ENCODE results near the gene TNMD.

TNMD gene

DNA sequence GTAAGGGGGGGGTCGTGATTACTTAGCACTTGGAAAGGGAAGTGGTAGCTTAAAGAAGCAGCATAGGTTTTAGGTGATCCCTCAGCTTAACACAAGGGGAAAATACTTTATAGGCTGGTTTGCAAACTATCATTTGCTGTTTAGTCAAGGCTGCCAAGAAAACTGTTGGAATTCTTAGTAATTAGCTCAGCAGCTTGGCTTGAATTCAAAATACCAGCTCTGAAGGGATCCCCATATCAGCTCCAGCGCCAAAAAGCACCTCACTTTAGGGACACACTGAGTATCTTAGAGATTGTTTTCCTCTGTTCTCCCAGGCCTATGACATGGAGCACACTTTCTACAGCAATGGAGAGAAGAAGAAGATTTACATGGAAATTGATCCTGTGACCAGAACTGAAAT, 8.8 kb downstream of the TNMD start:
- DNase-seq = no peak
- Histone ChIP-seq H3K9me3 (ENCODE audit: severe bottlenecking) (no peaks in the 10 kb centered on the region), H3K27ac (no peak overlapping the region), H3K36me3 (no peaks in the 10 kb centered on the region), H3K27me3 (ENCODE audit: insufficient read depth, low read depth, severe bottlenecking) (peaks cover 51% of the 10 kb centered on the region), H3K4me3 (ENCODE audit: low read depth, low read length) (no peak overlapping the region)
- no peak for TF ChIP-seq CTCF (IDR thresholded peaks at IDR 0.05; ENCODE audit: low read depth, low read length)

GRCh38 chrX:100596601-100597000, 11.9 kb downstream of the TNMD start:
- no peak for DNase-seq
- no peak for TF ChIP-seq CTCF (IDR thresholded peaks at IDR 0.05; ENCODE audit: low read depth, low read length)
- Histone ChIP-seq H3K27me3 (ENCODE audit: insufficient read depth, low read depth, severe bottlenecking) (peaks cover 53% of the 10 kb centered on the region), H3K27ac (no peak overlapping the region), H3K36me3 (no peaks in the 10 kb centered on the region), H3K9me3 (ENCODE audit: severe bottlenecking) (no peaks in the 10 kb centered on the region), H3K4me3 (ENCODE audit: low read depth, low read length) (no peak overlapping the region)

GRCh38 chrX:100599456-100599855, 14.7 kb downstream of the TNMD start:
- TF ChIP-seq CTCF (IDR thresholded peaks at IDR 0.05; ENCODE audit: low read depth, low read length) = no peak
- DNase-seq = no peak
- Histone ChIP-seq H3K27me3 (ENCODE audit: insufficient read depth, low read depth, severe bottlenecking) (peaks cover 39% of the 10 kb centered on the region), H3K4me3 (ENCODE audit: low read depth, low read length) (no peak overlapping the region), H3K36me3 (no peaks in the 10 kb centered on the region), H3K27ac (no peak overlapping the region), H3K9me3 (ENCODE audit: severe bottlenecking) (no peaks in the 10 kb centered on the region)

DNA sequence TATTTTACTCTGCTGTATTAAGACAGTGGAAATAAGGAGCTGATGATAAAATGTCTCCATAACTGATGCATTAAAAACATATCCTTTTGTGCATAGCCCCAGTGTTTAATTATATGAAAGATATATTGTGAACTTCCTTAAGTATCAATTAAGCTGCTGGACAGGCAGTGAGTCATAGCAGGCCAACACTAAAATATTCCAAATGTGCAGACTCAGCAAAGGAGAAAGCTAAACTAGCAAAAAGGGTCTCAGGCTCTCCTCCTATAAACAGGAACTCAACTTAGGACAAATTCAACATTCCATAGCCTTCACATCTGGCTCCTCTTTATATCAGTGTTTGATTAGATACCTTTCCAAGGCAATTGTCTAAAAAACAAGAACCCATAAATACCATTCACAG, 15.6 kb downstream of the TNMD start:
- no peak overlapping the region for H3K4me3 ChIP-seq (ENCODE audit: low read depth, low read length)
- no peak for TF ChIP-seq CTCF (IDR thresholded peaks at IDR 0.05; ENCODE audit: low read depth, low read length)
- H3K36me3 ChIP-seq = no peaks in the 10 kb centered on the region
- no peaks in the 10 kb centered on the region for H3K9me3 ChIP-seq (ENCODE audit: severe bottlenecking)
- H3K27me3 ChIP-seq (ENCODE audit: insufficient read depth, low read depth, severe bottlenecking) = peaks cover 38% of the 10 kb centered on the region
- H3K27ac ChIP-seq = no peak overlapping the region
- no peak for DNase-seq

DNA sequence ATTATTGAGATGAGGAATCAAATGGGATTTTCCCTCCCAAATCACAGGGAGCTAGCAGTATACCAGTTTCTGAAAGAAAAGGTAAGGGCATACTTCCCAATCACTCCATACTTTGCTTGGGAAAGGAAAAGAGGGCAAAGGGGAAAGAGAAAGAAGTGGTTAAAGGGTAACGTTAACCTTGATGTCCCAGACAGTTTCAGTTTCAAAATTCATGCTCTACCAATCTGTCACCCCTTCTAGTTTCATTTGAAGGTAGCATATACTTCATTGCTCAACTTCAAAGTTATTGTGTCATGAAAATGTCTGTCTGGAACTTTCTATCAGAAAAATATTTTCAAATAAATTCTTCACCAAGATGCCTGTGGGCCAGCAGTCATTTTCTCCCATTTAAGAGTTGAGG, 16.0 kb downstream of the TNMD start:
- TF ChIP-seq CTCF (IDR thresholded peaks at IDR 0.05; ENCODE audit: low read depth, low read length) = no peak
- Histone ChIP-seq H3K9me3 (ENCODE audit: severe bottlenecking) (no peaks in the 10 kb centered on the region), H3K27me3 (ENCODE audit: insufficient read depth, low read depth, severe bottlenecking) (peaks cover 38% of the 10 kb centered on the region), H3K36me3 (no peaks in the 10 kb centered on the region), H3K27ac (no peak overlapping the region), H3K4me3 (ENCODE audit: low read depth, low read length) (no peak overlapping the region)
- DNase-seq = no peak

- no peaks in the 10 kb centered on the region for H3K36me3 ChIP-seq
- H3K27me3 ChIP-seq (ENCODE audit: insufficient read depth, low read depth, severe bottlenecking) = peaks cover 45% of the 10 kb centered on the region
- DNase-seq = no peak
- TF ChIP-seq CTCF (IDR thresholded peaks at IDR 0.05; ENCODE audit: low read depth, low read length) = no peak
- no peaks in the 10 kb centered on the region for H3K9me3 ChIP-seq (ENCODE audit: severe bottlenecking)
- H3K4me3 ChIP-seq (ENCODE audit: low read depth, low read length) = no peak overlapping the region
- H3K27ac ChIP-seq = no peak overlapping the region
These were observed 22.0 kb downstream of the TNMD start for GRCh38 chrX:100606753-100607152.

Data from WERI-Rb-1 (cell line).